ENCODE results near the gene SLC7A8.

DNA sequence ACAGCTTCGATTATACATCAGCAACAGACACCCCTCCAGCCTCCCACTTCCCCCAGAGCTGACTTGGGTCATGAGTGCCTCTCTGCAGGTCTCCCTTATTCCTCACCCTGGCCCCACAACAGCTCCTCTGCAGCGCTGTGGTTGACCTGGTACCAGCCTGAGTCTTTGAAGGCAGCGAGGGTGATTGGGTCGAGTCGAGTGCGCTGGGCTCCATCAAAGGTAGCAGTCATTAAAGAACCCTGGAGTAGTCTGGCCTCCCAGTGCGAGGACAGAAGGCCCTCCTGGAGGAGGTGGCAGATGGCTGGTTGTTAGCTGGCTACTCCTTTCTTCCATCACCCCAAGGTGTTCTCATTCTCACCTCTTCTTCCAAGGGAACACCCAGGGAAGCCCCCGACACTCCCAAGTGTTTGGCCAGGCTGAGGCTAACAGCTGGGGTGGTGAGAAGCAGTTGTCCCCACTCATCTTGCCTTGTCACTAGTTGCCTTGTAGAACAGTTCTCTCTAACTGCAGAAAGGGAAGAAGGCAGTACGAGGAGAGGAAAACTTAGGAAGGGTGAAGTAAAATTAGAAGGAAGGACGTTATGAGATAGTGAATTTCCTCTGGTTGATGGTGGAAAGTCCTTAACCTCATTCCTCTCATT is 81.4 kb downstream of the SLC7A8 start:
- no peak for TF ChIP-seq POLR2AphosphoS5 (IDR thresholded peaks at IDR 0.05)
- TF ChIP-seq, protein P1, sequence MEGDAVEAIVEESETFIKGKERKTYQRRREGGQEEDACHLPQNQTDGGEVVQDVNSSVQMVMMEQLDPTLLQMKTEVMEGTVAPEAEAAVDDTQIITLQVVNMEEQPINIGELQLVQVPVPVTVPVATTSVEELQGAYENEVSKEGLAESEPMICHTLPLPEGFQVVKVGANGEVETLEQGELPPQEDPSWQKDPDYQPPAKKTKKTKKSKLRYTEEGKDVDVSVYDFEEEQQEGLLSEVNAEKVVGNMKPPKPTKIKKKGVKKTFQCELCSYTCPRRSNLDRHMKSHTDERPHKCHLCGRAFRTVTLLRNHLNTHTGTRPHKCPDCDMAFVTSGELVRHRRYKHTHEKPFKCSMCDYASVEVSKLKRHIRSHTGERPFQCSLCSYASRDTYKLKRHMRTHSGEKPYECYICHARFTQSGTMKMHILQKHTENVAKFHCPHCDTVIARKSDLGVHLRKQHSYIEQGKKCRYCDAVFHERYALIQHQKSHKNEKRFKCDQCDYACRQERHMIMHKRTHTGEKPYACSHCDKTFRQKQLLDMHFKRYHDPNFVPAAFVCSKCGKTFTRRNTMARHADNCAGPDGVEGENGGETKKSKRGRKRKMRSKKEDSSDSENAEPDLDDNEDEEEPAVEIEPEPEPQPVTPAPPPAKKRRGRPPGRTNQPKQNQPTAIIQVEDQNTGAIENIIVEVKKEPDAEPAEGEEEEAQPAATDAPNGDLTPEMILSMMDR (IDR thresholded peaks at IDR 0.05), result no peak

Measured in suprapubic skin (tissue), 3 donors.